ENCODE results near the gene MCM10. TPM values are rescaled to one million over a fixed set of nuclear protein-coding genes. Genes with fewer than 3 reads are reported as not detected.

MCM10 gene
- total and polyA plus RNA-seq, 9 of the 15 experiments (the other 6 are each of a cell fraction or from before 2014, with no cell fraction given) = 10.4 to 68.1 (median 48.0) TPM

GRCh38 chr10:13184276-13184675 lies 22.9 kb downstream of the MCM10 start:
- DNase-seq (ENCODE audit: extremely low read depth in 1 of 4, low spot score in 3 of 4) (no peak), ATAC-seq (no peak), FAIRE-seq (no peak)
- in situ Hi-C loops (cut with MboI) = no loop called here
- H3K4me2 ChIP-seq (ENCODE audit: insufficient read depth, low read length) = no peak overlapping the region
- H3K36me3 ChIP-seq (ENCODE audit: control insufficient read depth, insufficient read depth, low read length) = peaks cover 97% of the 10 kb centered on the region
- CTCF ChIA-PET (ENCODE audit: low intra/inter-chr PET ratio) = no interaction called here
- TF ChIP-seq PHB2 (IDR thresholded peaks at IDR 0.05; ENCODE audit: low read depth) (no peak), GTF2F1 (IDR thresholded peaks at IDR 0.05; ENCODE audit: low read depth, low read length) (no peak), ZNF239 (CRISPR knock-in tag; IDR thresholded peaks at IDR 0.05) (no peak), ZNF143 (CRISPR knock-in tag; IDR thresholded peaks at IDR 0.05) (no peak)
- BruUV-seq (replicated peaks) = no TSS peak
- 100% methylated on average over 2 of the region's 2 CpGs for WGBS (ENCODE audit: insufficient coverage, low coverage, missing lambda C conversion rate)
- no peaks in the 10 kb centered on the region for H3K9me1 ChIP-seq (ENCODE audit: control insufficient read depth, insufficient read depth, low read length)
- no peak overlapping the region for H3K4me3 ChIP-seq
- H3K79me2 ChIP-seq (ENCODE audit: control insufficient read depth, insufficient read depth, low read length) = no peaks in the 10 kb centered on the region
- H3K27ac ChIP-seq (ENCODE audit: extremely low read depth, low read depth, low read length) = no peak overlapping the region
- H3K9me3 ChIP-seq (replicated peaks; ENCODE audit: control insufficient read depth, insufficient read depth, low read depth, low read length) = no peaks in the 10 kb centered on the region
- intact Hi-C loops (cut with micrococcal nuclease) = no loop called here
- POLR2A ChIA-PET = interaction anchor here (1.0 to 1.6 kb wide), 3 partner anchors 8 to 15 kb away, joined by 3 to 4 read pairs (median 4); no protein-coding TSS in a partner anchor
- H3K9ac ChIP-seq (ENCODE audit: insufficient read depth in 1 of 2, low read depth in 2 of 2, low read length in 2 of 2) = no peak overlapping the region
- H3K27me3 ChIP-seq (ENCODE audit: control insufficient read depth in 2 of 2, insufficient read depth in 2 of 2, low read length in 2 of 2) = no peaks in the 10 kb centered on the region
- H2AFZ ChIP-seq (ENCODE audit: low read depth, low read length) = no peak overlapping the region
- H3K4me1 ChIP-seq (replicated peaks in 1 of 2; ENCODE audit: control insufficient read depth in 2 of 2, insufficient read depth in 2 of 2, low read length in 2 of 2) = no peaks in the 10 kb centered on the region
- H4K20me1 ChIP-seq (replicated peaks; ENCODE audit: control insufficient read depth, insufficient read depth, low read length) = no peaks in the 10 kb centered on the region

- H3K9ac ChIP-seq (ENCODE audit: insufficient read depth in 1 of 2, low read depth in 2 of 2, low read length in 2 of 2) = no peak overlapping the region
- no peak for ATAC-seq
- ChIA-PET CTCF (ENCODE audit: low intra/inter-chr PET ratio) (no interaction called here), POLR2A (interaction anchor here (0.5 to 1.6 kb wide), 6 partner anchors 9 to 417 kb away, joined by 3 to 5 read pairs (median 3); no protein-coding TSS in a partner anchor)
- in situ Hi-C loops (cut with MboI) (no loop called here), intact Hi-C loops (cut with micrococcal nuclease) (no loop called here)
- H3K27ac ChIP-seq (ENCODE audit: extremely low read depth, low read depth, low read length) = no peak overlapping the region
- no TSS peak for BruUV-seq (replicated peaks)
- no peak for DNase-seq (ENCODE audit: extremely low read depth in 1 of 4, low spot score in 3 of 4)
- no peaks in the 10 kb centered on the region for H3K9me3 ChIP-seq (replicated peaks; ENCODE audit: control insufficient read depth, insufficient read depth, low read depth, low read length)
- FAIRE-seq = no peak
- H3K79me2 ChIP-seq (ENCODE audit: control insufficient read depth, insufficient read depth, low read length) = no peaks in the 10 kb centered on the region
- H2AFZ ChIP-seq (ENCODE audit: low read depth, low read length) = no peak overlapping the region
- H3K4me2 ChIP-seq (ENCODE audit: insufficient read depth, low read length) = no peak overlapping the region
- no peaks in the 10 kb centered on the region for H3K27me3 ChIP-seq (ENCODE audit: control insufficient read depth in 2 of 2, insufficient read depth in 2 of 2, low read length in 2 of 2)
- H4K20me1 ChIP-seq (replicated peaks; ENCODE audit: control insufficient read depth, insufficient read depth, low read length) = no peaks in the 10 kb centered on the region
- no peak overlapping the region for H3K4me3 ChIP-seq
- H3K36me3 ChIP-seq (ENCODE audit: control insufficient read depth, insufficient read depth, low read length) = peaks cover 98% of the 10 kb centered on the region
- H3K4me1 ChIP-seq (replicated peaks in 1 of 2; ENCODE audit: control insufficient read depth in 2 of 2, insufficient read depth in 2 of 2, low read length in 2 of 2) = no peaks in the 10 kb centered on the region
- H3K9me1 ChIP-seq (ENCODE audit: control insufficient read depth, insufficient read depth, low read length) = no peaks in the 10 kb centered on the region
- WGBS (ENCODE audit: insufficient coverage, low coverage, missing lambda C conversion rate) = 97% methylated on average over 5 of the region's 5 CpGs
- TF ChIP-seq SRF (CRISPR knock-in tag; IDR thresholded peaks at IDR 0.05) (no peak), RFX7 (CRISPR knock-in tag; IDR thresholded peaks at IDR 0.05) (no peak), TCF15 (CRISPR knock-in tag; IDR thresholded peaks at IDR 0.05) (no peak), PHF20 (IDR thresholded peaks at IDR 0.05; ENCODE audit: partially characterized antibody) (no peak), ZBTB26 (CRISPR knock-in tag; IDR thresholded peaks at IDR 0.05) (no peak), SNAPC5 (CRISPR knock-in tag; IDR thresholded peaks at IDR 0.05) (no peak), PKNOX1 (IDR thresholded peaks at IDR 0.05) (no peak), KDM2B (CRISPR knock-in tag; IDR thresholded peaks at IDR 0.05) (no peak), KHSRP (IDR thresholded peaks at IDR 0.05) (no peak), CBX3 (IDR thresholded peaks at IDR 0.05; ENCODE audit: borderline replicate concordance in 1 of 2, low read length in 2 of 2) (no peak)
These were observed 23.6 kb downstream of the MCM10 start for GRCh38 chr10:13184730-13185514.

Data from K562 (cell line).